HG02623 (cell line): ENCODE measurements around the gene OR4K5.
"Not testable (repeated sequence)": the region's sequence is repeated elsewhere in the genome, so short reads cannot be mapped to it uniquely, and the experiment has no call there.

Experiments
- ATAC-seq: cut with Tn5 transposase; IDR thresholded peaks from one replicate; pipeline ENCODE4 v1.9.1; 2021; ENCODE audit warnings: moderate library complexity; ENCODE audit not compliant: unreplicated experiment

Gene OR4K5

GRCh38 chr14:19920021-19920657, at the start of gene OR4K5:
OR4K5 (plus strand) TSS chr14:19920607; CDS start chr14:19920607, 0 bp downstream.
- ATAC-seq = no peak

- ATAC-seq = no peak
Measured at GRCh38 chr14:19873178-19873577, 47.2 kb upstream of the OR4K5 start.

- no peak for ATAC-seq
Measured at GRCh38 chr14:19874842-19875241, 45.6 kb upstream of the OR4K5 start, which contains the start of gene OR4K2. OR4K2 (plus strand) TSS chr14:19875142; CDS start chr14:19876268, 1,126 bp downstream.

GRCh38 chr14:19878029-19878642, 42.3 kb upstream of the OR4K5 start:
- no peak for ATAC-seq

- ATAC-seq = no peak
Measured at GRCh38 chr14:19895282-19895681, 25.1 kb upstream of the OR4K5 start.

- no peak for ATAC-seq
Measured at GRCh38 chr14:19900999-19901398, 19.4 kb upstream of the OR4K5 start.

GRCh38 chr14:19902409-19902808, 18.0 kb upstream of the OR4K5 start:
- ATAC-seq = no peak

GRCh38 chr14:19906665-19907064, 13.7 kb upstream of the OR4K5 start:
- no peak for ATAC-seq

GRCh38 chr14:19911114-19911513, 9.3 kb upstream of the OR4K5 start:
- ATAC-seq = no peak

GRCh38 chr14:19917243-19917642, 3.2 kb upstream of the OR4K5 start:
- no peak for ATAC-seq

GRCh38 chr14:19917955-19918518, 2.4 kb upstream of the OR4K5 start:
- ATAC-seq = no peak

- ATAC-seq = no peak
Measured at GRCh38 chr14:19918553-19919264, 1.7 kb upstream of the OR4K5 start.

- no peak for ATAC-seq
Measured at GRCh38 chr14:19930617-19931016, 10.2 kb downstream of the OR4K5 start, which contains the start of gene OR4K1. OR4K1 (plus strand) TSS chr14:19930917; CDS start chr14:19935667, 4,750 bp downstream.

- no peak for ATAC-seq
Measured at GRCh38 chr14:19941668-19942067, 21.3 kb downstream of the OR4K5 start.

- ATAC-seq = no peak
Measured at GRCh38 chr14:19947413-19948090, 27.1 kb downstream of the OR4K5 start.

- no peak for ATAC-seq
Measured at GRCh38 chr14:19949218-19949617, 28.8 kb downstream of the OR4K5 start.

- not testable (repeated sequence) for ATAC-seq
Measured at GRCh38 chr14:19969735-19970134, 49.3 kb downstream of the OR4K5 start.
